Right atrium auricular region (tissue), 2 donors: ENCODE measurements around the gene BNC2. TPM values are rescaled to one million over a fixed set of nuclear protein-coding genes. Genes with fewer than 3 reads are reported as not detected.

Experiments
- DNase-seq: peaks from one replicate; pipeline ENCODE4 v3.0.0-alpha.2; 2019; ENCODE audit warnings: low spot score
- H3K27ac ChIP-seq, 2 donors: fragments of 200-600 bp; sonication (generic); 1 replicate in 1 of 2; 2 replicates in 1 of 2; pipeline ENCODE4 v1.5.1; 2016 to 2019
- H3K27me3 ChIP-seq, 2 donors: fragments of 200-600 bp; sonication (generic); one replicate each; pipeline versions ENCODE4 v1.5.1 to v1.6.0; 2017 to 2019
- H3K36me3 ChIP-seq: fragments of 200-600 bp; sonication (generic); one replicate; pipeline ENCODE4 v1.5.1; 2016
- H3K4me1 ChIP-seq, 2 donors: fragments of 200-600 bp; sonication (generic); one replicate each; pipeline versions ENCODE4 v1.5.1 to v1.6.0; 2017 to 2019
- H3K4me3 ChIP-seq, 2 donors: fragments of 200-600 bp; sonication (generic); 1 replicate in 1 of 2; 2 replicates in 1 of 2; pipeline ENCODE4 v1.5.1; 2017 to 2019; ENCODE audit warnings: mild to moderate bottlenecking in 1 of 2, moderate library complexity in 1 of 2
- H3K9me3 ChIP-seq, 2 donors: fragments of 200-600 bp; sonication (generic); one replicate each; pipeline ENCODE4 v1.5.1; 2019
- total RNA-seq, 2 donors: library from RNA; depleted of rRNA; stranded (reverse); fragments of >200 nt; gene quantifications; one replicate each; pipeline ENCODE4 v1.1.0, GENCODE V29; 2016
- TF ChIP-seq, protein P1 (sequence below), 2 donors: fragments of 200-600 bp; sonication (generic); IDR thresholded peaks; one replicate each; pipeline ENCODE4 v1.5.1; 2019; ENCODE audit warnings: antibody characterized with exemption in 2 of 2

Gene BNC2
- total RNA-seq, 2 donors from 2014 or later, result 68.3 to 77.6 TPM

DNA sequence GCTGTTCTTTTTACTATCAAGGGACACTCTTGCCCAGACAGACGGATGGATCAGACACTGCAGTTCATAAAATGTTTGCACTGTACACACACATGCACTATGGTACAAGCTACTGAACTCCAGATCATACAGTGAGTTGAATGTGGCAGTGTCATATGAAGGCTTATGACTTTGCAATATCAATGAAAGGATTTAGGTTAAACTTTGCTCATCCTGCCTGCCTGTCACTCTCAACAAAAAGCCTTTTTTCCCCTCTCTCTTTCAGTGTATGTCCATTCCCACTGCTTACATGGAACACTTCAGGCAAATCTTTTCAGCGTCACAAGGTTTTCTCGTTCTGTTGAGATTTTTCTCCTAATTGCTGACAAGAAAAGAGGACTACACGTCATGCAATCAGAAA, 97.4 kb downstream of the BNC2 start:
- Histone ChIP-seq H3K4me3 (no peak overlapping the region), H3K36me3 (no peaks in the 10 kb centered on the region), H3K4me1 (no peaks in the 10 kb centered on the region), H3K27ac (no peak overlapping the region), H3K9me3 (no peaks in the 10 kb centered on the region), H3K27me3 (no peaks in the 10 kb centered on the region)
- no peak for DNase-seq
- TF ChIP-seq, protein P1, sequence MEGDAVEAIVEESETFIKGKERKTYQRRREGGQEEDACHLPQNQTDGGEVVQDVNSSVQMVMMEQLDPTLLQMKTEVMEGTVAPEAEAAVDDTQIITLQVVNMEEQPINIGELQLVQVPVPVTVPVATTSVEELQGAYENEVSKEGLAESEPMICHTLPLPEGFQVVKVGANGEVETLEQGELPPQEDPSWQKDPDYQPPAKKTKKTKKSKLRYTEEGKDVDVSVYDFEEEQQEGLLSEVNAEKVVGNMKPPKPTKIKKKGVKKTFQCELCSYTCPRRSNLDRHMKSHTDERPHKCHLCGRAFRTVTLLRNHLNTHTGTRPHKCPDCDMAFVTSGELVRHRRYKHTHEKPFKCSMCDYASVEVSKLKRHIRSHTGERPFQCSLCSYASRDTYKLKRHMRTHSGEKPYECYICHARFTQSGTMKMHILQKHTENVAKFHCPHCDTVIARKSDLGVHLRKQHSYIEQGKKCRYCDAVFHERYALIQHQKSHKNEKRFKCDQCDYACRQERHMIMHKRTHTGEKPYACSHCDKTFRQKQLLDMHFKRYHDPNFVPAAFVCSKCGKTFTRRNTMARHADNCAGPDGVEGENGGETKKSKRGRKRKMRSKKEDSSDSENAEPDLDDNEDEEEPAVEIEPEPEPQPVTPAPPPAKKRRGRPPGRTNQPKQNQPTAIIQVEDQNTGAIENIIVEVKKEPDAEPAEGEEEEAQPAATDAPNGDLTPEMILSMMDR (IDR thresholded peaks at IDR 0.05), result no peak

DNA sequence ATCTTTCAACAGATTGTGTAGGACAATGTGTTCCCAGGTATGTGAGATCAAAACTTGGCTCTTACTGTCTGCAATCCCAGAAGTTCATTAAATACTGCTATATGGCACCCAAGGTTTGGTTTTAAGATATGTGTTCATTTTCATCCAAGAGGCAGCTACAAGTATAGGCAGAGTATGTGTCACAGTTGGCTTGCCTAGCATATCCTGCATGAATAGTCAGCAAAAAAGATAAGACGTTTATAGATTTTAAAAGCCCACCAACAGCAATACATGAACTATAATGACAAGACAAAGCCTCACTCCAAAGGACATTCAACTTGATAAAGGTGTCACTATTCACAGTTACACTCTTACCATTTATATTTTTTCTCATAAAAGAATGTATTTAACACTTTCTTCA, 99.1 kb downstream of the BNC2 start:
- Histone ChIP-seq H3K9me3 (no peaks in the 10 kb centered on the region), H3K27me3 (no peaks in the 10 kb centered on the region), H3K4me1 (no peaks in the 10 kb centered on the region), H3K27ac (no peak overlapping the region), H3K4me3 (no peak overlapping the region), H3K36me3 (no peaks in the 10 kb centered on the region)
- TF ChIP-seq, protein P1 (IDR thresholded peaks at IDR 0.05), result no peak
- no peak for DNase-seq

DNA sequence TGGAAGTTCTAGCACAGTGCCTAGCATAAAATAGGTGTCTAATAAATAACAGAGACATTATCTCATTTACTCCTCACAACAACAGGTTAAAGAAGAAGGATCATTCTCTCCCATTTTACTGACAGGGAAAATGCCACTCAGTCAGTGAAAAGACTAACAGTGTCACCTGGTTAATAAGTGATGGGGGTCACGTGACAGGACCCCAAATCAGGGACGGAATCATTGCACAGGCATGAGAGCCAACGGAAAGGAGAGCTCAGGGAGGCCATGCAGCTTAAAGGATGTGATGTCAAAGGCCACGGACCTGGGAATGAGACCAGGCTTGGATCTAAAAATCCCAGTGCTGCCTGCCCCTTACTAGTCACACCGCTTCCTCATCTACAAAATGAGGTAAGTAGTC, 101.2 kb downstream of the BNC2 start:
- H3K4me3 ChIP-seq, result no peak overlapping the region
- no peaks in the 10 kb centered on the region for H3K9me3 ChIP-seq
- no peak overlapping the region for H3K27ac ChIP-seq
- H3K36me3 ChIP-seq, result no peaks in the 10 kb centered on the region
- no peaks in the 10 kb centered on the region for H3K27me3 ChIP-seq
- TF ChIP-seq, protein P1 (IDR thresholded peaks at IDR 0.05), result no peak
- no peaks in the 10 kb centered on the region for H3K4me1 ChIP-seq
- DNase-seq, result no peak

DNA sequence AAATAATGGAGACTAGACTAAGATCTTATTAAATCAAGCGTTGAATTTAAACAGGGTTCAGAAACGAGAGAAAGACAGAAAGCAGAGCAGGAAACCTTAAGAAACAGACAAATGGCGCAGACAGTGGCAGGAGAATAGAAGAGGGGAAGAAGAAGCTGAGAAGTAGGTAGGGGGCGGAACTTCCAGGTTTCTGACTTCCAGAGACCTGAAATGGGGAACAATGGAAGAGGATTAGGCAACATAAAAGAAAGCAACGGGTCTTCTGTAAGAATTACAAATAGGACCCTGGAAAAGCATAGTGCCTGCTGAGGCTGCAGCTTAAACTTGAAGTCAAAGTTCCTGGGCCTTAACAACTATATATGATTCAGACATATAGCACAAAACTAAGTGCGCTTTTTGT, 101.7 kb downstream of the BNC2 start:
- no peak for DNase-seq
- Histone ChIP-seq H3K27me3 (no peaks in the 10 kb centered on the region), H3K27ac (no peak overlapping the region), H3K9me3 (no peaks in the 10 kb centered on the region), H3K4me3 (no peak overlapping the region), H3K36me3 (no peaks in the 10 kb centered on the region), H3K4me1 (no peaks in the 10 kb centered on the region)
- TF ChIP-seq, protein P1 (IDR thresholded peaks at IDR 0.05), result no peak

DNA sequence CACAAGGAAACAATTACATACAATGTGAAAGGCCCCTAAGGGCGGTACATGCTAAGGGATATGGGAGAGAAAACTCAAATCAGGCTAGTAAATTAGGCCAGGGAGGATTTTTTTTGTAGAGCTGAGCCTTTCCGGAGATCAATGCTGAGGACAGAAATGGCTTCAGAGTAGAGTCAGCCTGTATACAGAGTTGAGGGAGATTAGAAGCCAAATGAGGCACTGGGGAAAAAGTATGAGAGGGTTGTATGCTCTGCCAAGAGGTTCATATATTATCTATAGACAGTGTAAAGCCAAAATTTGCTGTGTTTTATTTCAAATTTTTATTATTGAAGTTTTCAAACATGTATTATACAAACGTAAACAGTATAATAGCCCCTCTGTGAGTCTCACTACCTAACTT, 103.1 kb downstream of the BNC2 start:
- no peak overlapping the region for H3K27ac ChIP-seq
- no peaks in the 10 kb centered on the region for H3K4me1 ChIP-seq
- no peaks in the 10 kb centered on the region for H3K36me3 ChIP-seq
- no peak for DNase-seq
- no peaks in the 10 kb centered on the region for H3K27me3 ChIP-seq
- no peaks in the 10 kb centered on the region for H3K9me3 ChIP-seq
- TF ChIP-seq, protein P1 (IDR thresholded peaks at IDR 0.05), result no peak
- no peak overlapping the region for H3K4me3 ChIP-seq

DNA sequence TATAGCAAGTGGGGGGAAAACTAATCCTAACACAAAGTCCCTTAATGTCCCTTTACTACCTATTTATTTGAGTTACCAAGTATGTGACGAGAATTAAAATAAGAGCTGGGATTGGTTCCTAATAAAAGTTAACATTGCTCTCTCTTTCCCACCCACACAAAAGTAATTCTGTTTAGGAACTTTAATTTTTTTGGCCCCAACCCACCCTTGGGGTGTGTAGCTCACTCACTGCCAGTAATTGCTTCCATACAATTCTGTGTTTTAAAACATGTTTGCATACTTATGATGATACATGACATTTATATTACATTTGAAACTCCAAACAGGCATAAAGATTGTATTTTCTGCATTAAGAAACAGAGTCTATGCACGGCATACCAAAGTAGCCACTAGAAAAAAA, 106.5 kb downstream of the BNC2 start:
- no peaks in the 10 kb centered on the region for H3K9me3 ChIP-seq
- H3K27ac ChIP-seq, result no peak overlapping the region
- no peaks in the 10 kb centered on the region for H3K36me3 ChIP-seq
- TF ChIP-seq, protein P1 (IDR thresholded peaks at IDR 0.05), result no peak
- no peaks in the 10 kb centered on the region for H3K4me1 ChIP-seq
- H3K4me3 ChIP-seq, result no peak overlapping the region
- H3K27me3 ChIP-seq, result no peaks in the 10 kb centered on the region
- no peak for DNase-seq
